GM23338 (cell line): ENCODE measurements around the gene NUP42. TPM values are rescaled to one million over a fixed set of nuclear protein-coding genes. Genes with fewer than 3 reads are reported as not detected.
"Not testable (repeated sequence)": the region's sequence is repeated elsewhere in the genome, so short reads cannot be mapped to it uniquely, and the experiment has no call there.

Experiments used
- ATAC-seq: fragments of 200-7000 bp; cut with Tn5 transposase; 3 replicates; pipeline ENCODE4 v1.9.1; 2020
- DNase-seq: peaks from one replicate; pipeline ENCODE4 v3.0.0-alpha.2; 2015; ENCODE audit warnings: low spot score
- H2AFZ ChIP-seq: fragments of 200-600 bp; sonication (generic); 2 replicates; pipeline ENCODE4 v1.8.0; 2016; ENCODE audit warnings: antibody characterized with exemption, mild to moderate bottlenecking, moderate library complexity
- H3F3A ChIP-seq: fragments of 200-600 bp; sonication (generic); replicated peaks from 2 replicates; pipeline ENCODE4 v1.8.0; 2017; ENCODE audit warnings: antibody characterized with exemption, mixed run types, low read depth
- H3K27ac ChIP-seq: fragments of 200-600 bp; sonication (generic); 2 replicates; pipeline ENCODE4 v1.6.1; 2016; ENCODE audit warnings: low read depth
- H3K27me3 ChIP-seq: fragments of 200-600 bp; sonication (generic); 2 replicates; pipeline ENCODE4 v1.8.0; 2016; ENCODE audit warnings: mild to moderate bottlenecking, mixed run types, moderate library complexity; ENCODE audit not compliant: insufficient read depth
- H3K36me3 ChIP-seq: fragments of 200-600 bp; sonication (generic); 2 replicates; pipeline ENCODE4 v1.8.0; 2016; ENCODE audit warnings: mild to moderate bottlenecking; ENCODE audit not compliant: insufficient read depth
- H3K4me1 ChIP-seq: fragments of 200-600 bp; sonication (generic); 2 replicates; pipeline ENCODE4 v1.8.0; 2016; ENCODE audit warnings: mild to moderate bottlenecking, moderate library complexity; ENCODE audit not compliant: insufficient read depth
- H3K4me2 ChIP-seq: fragments of 200-600 bp; sonication (generic); 2 replicates; pipeline ENCODE4 v1.7.1; 2017; ENCODE audit warnings: mixed run types
- H3K4me3 ChIP-seq: fragments of 200-600 bp; sonication (generic); 2 replicates; pipeline ENCODE4 v1.6.1; 2016; ENCODE audit warnings: mixed run types
- H3K79me2 ChIP-seq: fragments of 200-600 bp; sonication (generic); replicated peaks from 2 replicates; pipeline ENCODE4 v1.8.0; 2017; ENCODE audit warnings: mild to moderate bottlenecking; ENCODE audit not compliant: insufficient read depth
- H3K9me2 ChIP-seq: fragments of 200-600 bp; sonication (generic); 2 replicates; pipeline ENCODE4 v1.8.0; 2017; ENCODE audit not compliant: insufficient read depth
- H4K20me1 ChIP-seq: fragments of 200-600 bp; sonication (generic); replicated peaks from 2 replicates; pipeline ENCODE4 v1.8.0; 2017; ENCODE audit warnings: mild to moderate bottlenecking; ENCODE audit not compliant: insufficient read depth
- H3K27ac Mint-ChIP-seq: 2 replicates; pipeline ENCODE4 v1.8.0; 2020; ENCODE audit warnings: inconsistent platforms, mild to moderate bottlenecking, moderate library complexity, mixed read lengths
- H3K27me3 Mint-ChIP-seq: 3 replicates; pipeline ENCODE4 v1.8.0; 2022; ENCODE audit warnings: low read depth, mild to moderate bottlenecking, moderate library complexity, mixed read lengths, inconsistent platforms; ENCODE audit not compliant: insufficient read depth, poor library complexity
- H3K36me3 Mint-ChIP-seq: 3 replicates; pipeline ENCODE4 v1.8.0; 2021; ENCODE audit warnings: low read depth, mild to moderate bottlenecking, inconsistent platforms, moderate library complexity, mixed read lengths
- H3K4me1 Mint-ChIP-seq: 3 replicates; pipeline ENCODE4 v1.8.0; 2020; ENCODE audit warnings: mild to moderate bottlenecking, inconsistent platforms, mixed read lengths
- H3K4me3 Mint-ChIP-seq: 3 replicates; pipeline ENCODE4 v1.8.0; 2021; ENCODE audit warnings: moderate library complexity, mild to moderate bottlenecking, inconsistent platforms, mixed read lengths
- H3K9me3 Mint-ChIP-seq: 3 replicates; pipeline ENCODE4 v1.8.0; 2020; ENCODE audit warnings: moderate library complexity, mild to moderate bottlenecking, inconsistent platforms, mixed read lengths
- CREB1 ChIP-seq: fragments of 250-450 bp; sonication (Bioruptor Pico); IDR thresholded peaks from 2 replicates; pipeline ENCODE4 v1.5.0; 2020; ENCODE audit warnings: low read depth, mild to moderate bottlenecking, moderate library complexity
- EZH2phosphoT487 ChIP-seq: fragments of 200-600 bp; sonication (generic); IDR thresholded peaks from one replicate; pipeline ENCODE4 v1.8.1; 2018; ENCODE audit warnings: antibody characterized with exemption; ENCODE audit not compliant: unreplicated experiment
- JUNB ChIP-seq: IDR thresholded peaks from one replicate; pipeline ENCODE4 v1.6.1; 2016; ENCODE audit warnings: antibody characterized with exemption; ENCODE audit not compliant: unreplicated experiment
- STAT1 ChIP-seq: IDR thresholded peaks from one replicate; pipeline ENCODE4 v1.6.1; 2016; ENCODE audit warnings: antibody characterized with exemption; ENCODE audit not compliant: unreplicated experiment
- polyA plus RNA-seq: library from polyadenylated mRNA; unstranded; fragments of >200 nt; fragmentation: Nextera tagmentation; extraction: Ambion mirVana; gene quantifications from 2 replicates; pipeline ENCODE4 v1.2.1, GENCODE V29; 2016
- total RNA-seq: library from RNA; depleted of rRNA; stranded (reverse); fragments of >200 nt; shearing (Covaris generic); gene quantifications from 2 replicates; pipeline ENCODE4 v1.2.3, GENCODE V29; 2014
- TF ChIP-seq, protein P1 (sequence below): IDR thresholded peaks from one replicate; pipeline ENCODE4 v1.6.1; 2018; ENCODE audit warnings: antibody characterized with exemption; ENCODE audit not compliant: unreplicated experiment
- TF ChIP-seq, protein P2 (sequence below), 2 experiments: fragments of 200-600 bp in 1 of 2; sonication (generic) in 1 of 2; conservative IDR thresholded peaks; 2 replicates each; pipeline versions ENCODE4 v1.5.1 to v1.6.1; 2016 to 2017; ENCODE audit warnings: antibody characterized with exemption in 2 of 2, low read depth in 2 of 2, mild to moderate bottlenecking in 2 of 2, moderate library complexity in 1 of 2

NUP42 gene
- total and polyA plus RNA-seq, 2 experiments from 2014 or later: 39.1 to 42.7 TPM

DNA sequence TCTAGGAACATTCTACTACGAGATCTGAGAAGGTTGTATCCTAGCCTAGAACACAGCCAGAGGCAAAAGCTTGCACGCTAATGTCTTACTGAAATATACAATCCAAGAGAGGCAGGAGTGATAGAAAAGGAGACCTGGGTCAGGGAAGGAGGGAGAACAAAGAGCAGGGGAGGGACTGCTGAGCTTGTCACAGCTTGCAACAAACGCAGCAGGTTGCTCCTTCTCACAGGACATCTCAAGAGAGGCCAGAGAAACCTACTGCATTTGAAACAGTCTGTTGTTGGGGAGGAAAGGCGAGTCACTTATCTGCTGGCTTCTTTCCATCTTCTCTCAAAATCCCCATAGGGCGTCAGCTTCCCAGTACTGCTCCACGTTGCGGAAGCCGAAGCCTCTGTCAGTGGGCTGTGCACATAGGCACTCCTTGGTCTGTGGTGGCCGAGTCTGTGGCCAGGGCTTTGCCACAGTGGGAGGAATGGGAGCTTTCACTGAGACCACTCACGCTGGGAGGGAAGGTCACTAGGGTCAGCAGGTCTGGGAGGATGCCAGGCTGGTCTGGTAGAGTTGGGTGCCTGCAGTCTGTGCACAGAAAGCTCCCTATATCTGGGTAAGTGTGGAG is 39.0 kb downstream of the NUP42 start (continued):
- TF ChIP-seq, protein P1, sequence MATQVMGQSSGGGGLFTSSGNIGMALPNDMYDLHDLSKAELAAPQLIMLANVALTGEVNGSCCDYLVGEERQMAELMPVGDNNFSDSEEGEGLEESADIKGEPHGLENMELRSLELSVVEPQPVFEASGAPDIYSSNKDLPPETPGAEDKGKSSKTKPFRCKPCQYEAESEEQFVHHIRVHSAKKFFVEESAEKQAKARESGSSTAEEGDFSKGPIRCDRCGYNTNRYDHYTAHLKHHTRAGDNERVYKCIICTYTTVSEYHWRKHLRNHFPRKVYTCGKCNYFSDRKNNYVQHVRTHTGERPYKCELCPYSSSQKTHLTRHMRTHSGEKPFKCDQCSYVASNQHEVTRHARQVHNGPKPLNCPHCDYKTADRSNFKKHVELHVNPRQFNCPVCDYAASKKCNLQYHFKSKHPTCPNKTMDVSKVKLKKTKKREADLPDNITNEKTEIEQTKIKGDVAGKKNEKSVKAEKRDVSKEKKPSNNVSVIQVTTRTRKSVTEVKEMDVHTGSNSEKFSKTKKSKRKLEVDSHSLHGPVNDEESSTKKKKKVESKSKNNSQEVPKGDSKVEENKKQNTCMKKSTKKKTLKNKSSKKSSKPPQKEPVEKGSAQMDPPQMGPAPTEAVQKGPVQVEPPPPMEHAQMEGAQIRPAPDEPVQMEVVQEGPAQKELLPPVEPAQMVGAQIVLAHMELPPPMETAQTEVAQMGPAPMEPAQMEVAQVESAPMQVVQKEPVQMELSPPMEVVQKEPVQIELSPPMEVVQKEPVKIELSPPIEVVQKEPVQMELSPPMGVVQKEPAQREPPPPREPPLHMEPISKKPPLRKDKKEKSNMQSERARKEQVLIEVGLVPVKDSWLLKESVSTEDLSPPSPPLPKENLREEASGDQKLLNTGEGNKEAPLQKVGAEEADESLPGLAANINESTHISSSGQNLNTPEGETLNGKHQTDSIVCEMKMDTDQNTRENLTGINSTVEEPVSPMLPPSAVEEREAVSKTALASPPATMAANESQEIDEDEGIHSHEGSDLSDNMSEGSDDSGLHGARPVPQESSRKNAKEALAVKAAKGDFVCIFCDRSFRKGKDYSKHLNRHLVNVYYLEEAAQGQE: no peak

DNA sequence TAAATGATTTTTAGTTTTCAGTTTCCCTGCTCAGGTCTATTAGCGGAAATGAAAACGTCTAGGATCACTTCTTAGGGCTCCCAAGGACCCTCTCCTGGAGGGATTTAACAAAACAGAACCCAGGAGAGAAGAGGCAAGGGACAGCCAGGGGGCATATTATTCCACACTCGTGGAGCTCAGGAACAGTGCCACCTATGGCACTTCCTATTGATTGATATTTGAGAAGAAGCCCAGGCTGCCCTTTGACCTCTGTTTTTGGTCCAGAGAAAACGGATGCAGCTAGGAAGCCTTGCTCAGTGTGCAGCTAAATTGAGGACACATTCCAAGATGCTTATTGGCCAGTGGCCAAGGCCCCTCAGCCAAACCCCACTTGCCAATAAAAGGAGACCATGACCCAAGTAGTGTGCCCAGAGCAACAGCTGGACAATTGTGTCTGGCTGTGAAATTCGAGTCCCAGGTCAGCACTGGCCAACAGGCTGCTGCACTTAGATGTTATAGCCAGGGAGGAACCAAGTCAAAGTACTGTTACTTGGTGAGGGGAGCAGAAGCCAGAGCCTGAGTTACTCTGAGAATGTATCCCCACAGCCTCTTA is 40.7 kb downstream of the NUP42 start:
- H3K4me1 Mint-ChIP-seq: peaks cover 13% of the 10 kb centered on the region; the same call in 2 of the 3 replicates
- Histone ChIP-seq H3F3A (no peaks in the 10 kb centered on the region), H3K4me2 (no peak overlapping the region), H3K9me2 (no peaks in the 10 kb centered on the region), H3K27me3 (no peaks in the 10 kb centered on the region), H3K4me1 (peaks cover 7% of the 10 kb centered on the region; the same call in 1 of the 2 replicates), H3K79me2 (no peaks in the 10 kb centered on the region), H4K20me1 (no peaks in the 10 kb centered on the region), H2AFZ (peak overlapping the region; percentile 83; the same call in 1 of the 2 replicates), H3K4me3 (no peak overlapping the region), H3K27ac (no peak overlapping the region), H3K36me3 (no peaks in the 10 kb centered on the region)
- no peaks in the 10 kb centered on the region for H3K36me3 Mint-ChIP-seq
- H3K27me3 Mint-ChIP-seq: peaks cover 2% of the 10 kb centered on the region
- no peak overlapping the region for H3K27ac Mint-ChIP-seq
- no peak for ATAC-seq
- TF ChIP-seq, protein P2, sequence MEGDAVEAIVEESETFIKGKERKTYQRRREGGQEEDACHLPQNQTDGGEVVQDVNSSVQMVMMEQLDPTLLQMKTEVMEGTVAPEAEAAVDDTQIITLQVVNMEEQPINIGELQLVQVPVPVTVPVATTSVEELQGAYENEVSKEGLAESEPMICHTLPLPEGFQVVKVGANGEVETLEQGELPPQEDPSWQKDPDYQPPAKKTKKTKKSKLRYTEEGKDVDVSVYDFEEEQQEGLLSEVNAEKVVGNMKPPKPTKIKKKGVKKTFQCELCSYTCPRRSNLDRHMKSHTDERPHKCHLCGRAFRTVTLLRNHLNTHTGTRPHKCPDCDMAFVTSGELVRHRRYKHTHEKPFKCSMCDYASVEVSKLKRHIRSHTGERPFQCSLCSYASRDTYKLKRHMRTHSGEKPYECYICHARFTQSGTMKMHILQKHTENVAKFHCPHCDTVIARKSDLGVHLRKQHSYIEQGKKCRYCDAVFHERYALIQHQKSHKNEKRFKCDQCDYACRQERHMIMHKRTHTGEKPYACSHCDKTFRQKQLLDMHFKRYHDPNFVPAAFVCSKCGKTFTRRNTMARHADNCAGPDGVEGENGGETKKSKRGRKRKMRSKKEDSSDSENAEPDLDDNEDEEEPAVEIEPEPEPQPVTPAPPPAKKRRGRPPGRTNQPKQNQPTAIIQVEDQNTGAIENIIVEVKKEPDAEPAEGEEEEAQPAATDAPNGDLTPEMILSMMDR (conservative IDR thresholded peaks at IDR 0.05; ENCODE audit: low read depth in 2 of 2): peak in 1 of 2 experiments; percentile 23; a peak in 1 of 4 replicates
- no peak for TF ChIP-seq CREB1 (CRISPR knock-in tag)
- TF ChIP-seq JUNB: no peak
- TF ChIP-seq STAT1: no peak
- TF ChIP-seq EZH2phosphoT487: no peak
- H3K4me3 Mint-ChIP-seq: no peak overlapping the region
- no peaks in the 10 kb centered on the region for H3K9me3 Mint-ChIP-seq
- DNase-seq: no peak

DNA sequence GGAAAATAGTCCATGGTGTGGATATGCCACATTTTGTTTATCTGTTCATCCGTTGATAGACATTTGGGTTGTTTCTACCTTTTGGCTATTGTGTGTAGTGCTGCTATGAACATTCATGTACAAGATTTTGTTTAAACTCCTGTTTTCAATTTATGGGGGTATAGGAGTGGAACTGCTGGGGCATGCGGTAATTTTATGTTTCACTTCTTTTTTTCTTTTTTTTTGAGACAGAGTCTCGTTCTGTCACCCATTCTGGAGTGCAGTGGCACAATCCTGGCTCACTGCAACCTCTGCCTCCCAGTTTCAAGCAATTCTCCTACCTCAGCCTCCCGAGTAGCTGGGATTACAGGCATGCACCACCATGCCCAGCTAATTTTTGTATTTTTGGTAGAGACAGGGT is 42.5 kb downstream of the NUP42 start:
- ATAC-seq, H3K27me3 Mint-ChIP-seq, H3K4me1 Mint-ChIP-seq, H3K36me3 Mint-ChIP-seq, H3K79me2 ChIP-seq, H3K36me3 ChIP-seq, H2AFZ ChIP-seq, H3K27ac ChIP-seq, H3F3A ChIP-seq, H3K4me2 ChIP-seq, H3K9me3 Mint-ChIP-seq, DNase-seq, H3K4me1 ChIP-seq, H3K27me3 ChIP-seq, H3K27ac Mint-ChIP-seq, H4K20me1 ChIP-seq, H3K4me3 Mint-ChIP-seq, H3K4me3 ChIP-seq, H3K9me2 ChIP-seq: not testable (repeated sequence)
